HPDE6-E6E7 (cell line): Measurements from ENCODE around the gene WASF2.
A peak's percentile ranks its signal among the peaks of the same experiment; 100 is the strongest.
"Not testable (repeated sequence)": the region's sequence is repeated elsewhere in the genome, so short reads cannot be mapped to it uniquely, and the experiment has no call there.

ENCODE experiments used
- DNase-seq: peaks from one replicate; pipeline ENCODE4 v3.0.0; 2011; ENCODE audit warnings: missing footprints; ENCODE audit errors: extremely low spot score

Gene WASF2

DNA sequence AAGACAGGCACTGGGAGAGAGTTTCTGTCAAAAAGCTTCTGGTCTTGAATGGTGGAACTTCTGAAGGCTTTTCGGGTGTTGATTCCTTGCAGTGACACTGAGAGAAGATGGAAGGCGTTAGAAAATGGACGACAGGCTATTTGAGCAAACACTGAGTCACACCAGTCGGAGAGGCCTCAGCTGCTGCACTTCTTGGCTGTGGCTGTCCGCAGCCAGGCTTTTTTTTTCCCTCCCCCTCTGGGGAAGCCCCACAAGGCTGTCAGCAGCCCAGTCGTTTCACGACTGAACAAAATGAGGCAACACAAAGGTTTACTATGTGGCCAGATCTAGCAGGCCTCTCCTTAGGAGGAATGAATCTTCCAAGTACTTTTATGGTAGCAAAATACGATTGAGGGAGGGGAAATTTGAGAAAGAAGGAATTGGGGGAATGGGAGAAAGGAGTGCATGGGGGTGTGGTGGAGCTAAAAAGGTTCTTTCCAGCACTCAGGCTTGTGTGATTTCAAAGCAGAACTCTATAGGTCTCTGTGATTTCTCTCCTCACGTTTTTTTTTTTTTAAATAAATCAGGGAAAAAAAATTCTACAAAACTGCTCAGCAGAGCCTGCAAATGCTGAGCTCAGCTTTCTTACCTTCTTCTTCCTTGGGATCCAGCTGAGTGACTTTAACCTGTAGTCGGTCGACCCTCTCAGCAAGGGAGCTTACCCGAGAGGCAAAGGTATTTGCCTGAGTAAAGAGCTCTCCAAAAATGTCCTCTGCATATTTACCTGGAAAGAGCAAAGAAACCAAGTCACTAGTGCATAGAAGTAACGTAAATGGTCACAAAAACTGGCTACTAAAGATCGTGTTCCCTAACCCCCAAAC is 71.4 kb downstream of the WASF2 start:
- DNase-seq, result peak; percentile 64

GRCh38 chr1:27417713-27418112 is 72.3 kb downstream of the WASF2 start:
- no peak for DNase-seq

GRCh38 chr1:27416387-27417111 is 73.4 kb downstream of the WASF2 start:
- no peak for DNase-seq

- no peak for DNase-seq
These were observed 75.9 kb downstream of the WASF2 start for GRCh38 chr1:27414091-27414490.

- no peak for DNase-seq
These were observed 77.0 kb downstream of the WASF2 start for GRCh38 chr1:27413004-27413403.

DNA sequence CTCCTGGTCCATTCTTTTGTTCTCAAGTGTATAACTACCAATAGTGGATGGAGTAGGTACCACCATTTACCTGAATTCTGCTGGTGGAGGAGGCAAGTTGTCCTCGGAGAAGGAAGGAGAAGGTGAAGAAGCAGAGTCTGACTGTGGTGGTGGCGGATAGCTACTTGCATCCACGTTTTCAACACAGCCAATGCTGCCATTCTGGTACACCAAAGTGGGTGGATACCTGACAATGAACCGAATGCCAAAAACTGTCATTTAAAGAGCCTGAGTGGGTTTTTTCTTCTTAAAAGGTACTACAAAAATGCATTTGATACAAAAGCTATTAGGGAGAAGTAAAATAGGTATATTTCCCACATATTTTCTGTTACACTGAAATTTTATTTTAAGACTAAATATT is 77.5 kb downstream of the WASF2 start:
- no peak for DNase-seq

GRCh38 chr1:27410709-27411108 is 79.3 kb downstream of the WASF2 start:
- no peak for DNase-seq

DNA sequence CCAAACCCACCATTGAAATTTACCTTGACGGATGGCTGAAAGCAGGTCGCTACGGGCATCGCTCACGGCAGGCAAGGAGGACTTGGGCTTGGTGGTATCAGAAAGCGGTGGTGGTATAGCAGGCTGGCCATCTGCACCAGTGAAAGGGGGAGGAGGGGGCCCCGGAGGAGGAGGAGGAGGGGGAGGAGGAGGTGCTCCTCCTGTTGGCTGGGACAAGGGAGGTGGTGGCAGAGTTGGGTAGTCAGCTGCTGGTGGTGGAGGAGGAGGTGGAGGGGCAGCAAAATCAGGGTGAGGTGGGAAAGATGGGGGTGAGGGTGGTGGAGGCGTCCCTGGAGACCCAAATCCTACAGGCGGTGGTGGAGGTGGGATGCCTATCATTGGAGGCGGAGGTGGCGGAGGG is 80.3 kb downstream of the WASF2 start:
- DNase-seq, result no peak

DNA sequence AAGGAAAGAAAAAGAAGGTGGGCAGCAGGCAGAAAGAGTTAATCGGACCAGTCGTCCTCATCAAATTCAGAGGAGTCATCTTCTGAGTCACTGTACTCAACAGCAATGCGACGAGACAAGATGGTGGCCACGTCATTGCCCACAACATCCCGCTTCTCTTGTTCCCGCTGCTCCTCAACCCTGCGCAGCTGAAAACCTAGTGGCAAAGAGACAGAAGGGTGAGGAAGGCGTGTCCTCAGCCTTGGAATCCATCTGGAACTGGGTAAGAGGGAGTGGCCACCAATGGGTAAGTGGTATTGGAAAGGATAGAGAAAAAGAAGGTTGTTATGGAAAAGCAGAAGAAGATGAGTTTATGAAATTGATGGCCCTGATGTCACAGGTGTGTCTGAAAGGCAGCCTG is 81.8 kb downstream of the WASF2 start:
- DNase-seq, result no peak

- DNase-seq, result not testable (repeated sequence)
These were observed 83.2 kb downstream of the WASF2 start for GRCh38 chr1:27406791-27407190.

- no peak for DNase-seq
These were observed 83.6 kb downstream of the WASF2 start for GRCh38 chr1:27406362-27406680.

- DNase-seq, result not testable (repeated sequence)
These were observed 84.2 kb downstream of the WASF2 start for GRCh38 chr1:27405598-27406361.

DNA sequence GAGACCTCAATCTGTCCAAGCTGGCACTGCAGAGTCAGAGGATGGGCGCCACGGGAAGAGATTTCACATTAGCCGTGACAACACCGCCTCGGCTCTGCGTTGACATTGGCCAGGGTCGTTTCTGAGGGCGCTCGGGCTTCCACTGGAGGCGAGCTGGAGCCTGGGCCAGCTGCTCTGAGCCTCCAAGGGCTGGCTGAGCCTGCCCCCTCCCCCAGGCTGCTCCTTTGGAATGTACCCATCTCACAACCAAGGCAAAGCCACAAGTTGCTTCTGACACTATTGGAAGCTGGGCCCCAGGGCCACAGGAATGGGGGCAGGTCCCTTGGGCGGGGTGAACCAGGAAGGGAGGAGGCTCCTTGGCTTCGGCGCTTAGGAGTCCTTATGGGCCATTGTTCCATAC is 84.9 kb downstream of the WASF2 start:
- no peak for DNase-seq

DNA sequence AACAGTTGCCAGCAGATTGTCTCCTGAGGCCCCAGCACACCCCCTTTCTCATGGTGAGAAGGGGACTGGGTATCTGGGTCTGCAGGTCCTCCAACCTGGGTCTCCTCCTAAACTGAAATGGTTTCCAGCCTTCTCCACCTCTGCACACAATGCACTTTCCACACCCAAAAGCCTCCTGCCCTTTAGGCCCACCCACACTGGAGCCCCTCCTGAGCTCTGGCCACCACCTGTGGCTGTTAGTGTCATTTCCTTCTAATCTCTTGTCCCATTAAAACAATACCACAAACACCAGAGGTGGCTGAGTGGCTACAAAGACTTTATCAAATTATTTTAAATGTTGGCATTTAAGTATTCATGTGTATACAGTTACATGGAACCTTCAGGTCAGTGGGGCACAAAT is 86.0 kb downstream of the WASF2 start:
- no peak for DNase-seq

GRCh38 chr1:27403065-27403726 is 86.8 kb downstream of the WASF2 start:
- DNase-seq, result no peak

DNA sequence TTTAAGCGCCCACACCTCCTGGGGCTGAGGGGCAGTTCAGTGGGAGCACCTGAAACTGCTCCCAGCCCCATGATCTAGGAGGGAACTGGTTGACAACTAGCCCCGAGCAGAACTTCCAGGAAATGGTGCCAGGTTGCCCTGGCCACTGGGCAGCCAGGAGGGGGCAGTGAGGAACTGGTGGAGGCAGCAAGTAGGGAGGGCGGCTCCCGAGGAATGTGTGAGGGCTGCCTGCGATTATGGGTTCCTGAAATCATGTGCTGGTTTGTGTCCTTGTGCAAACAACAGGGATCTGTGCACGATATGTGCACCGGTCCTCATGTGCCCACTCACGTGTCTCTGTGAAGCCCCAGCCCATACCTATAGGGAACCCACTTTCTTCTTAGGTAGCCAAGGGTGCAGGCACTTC is 87.6 kb downstream of the WASF2 start:
- peak; percentile 60 for DNase-seq

DNA sequence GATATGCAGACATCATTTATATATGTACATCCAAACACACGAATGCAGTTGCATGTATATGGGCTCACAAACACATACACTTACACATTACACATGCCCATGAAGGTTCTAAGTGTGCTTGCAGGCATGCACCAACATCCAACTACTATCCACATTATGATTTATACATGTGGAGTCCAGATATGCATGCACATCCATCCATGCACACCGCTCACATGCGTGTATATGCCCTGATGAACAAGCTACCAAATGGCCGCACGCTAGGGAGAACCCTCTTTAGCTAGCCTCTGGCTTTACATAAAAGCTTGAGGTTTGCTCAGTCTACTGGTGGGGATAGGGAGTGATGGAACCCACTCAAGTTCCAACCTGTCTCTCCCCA is 89.0 kb downstream of the WASF2 start:
- no peak for DNase-seq

DNA sequence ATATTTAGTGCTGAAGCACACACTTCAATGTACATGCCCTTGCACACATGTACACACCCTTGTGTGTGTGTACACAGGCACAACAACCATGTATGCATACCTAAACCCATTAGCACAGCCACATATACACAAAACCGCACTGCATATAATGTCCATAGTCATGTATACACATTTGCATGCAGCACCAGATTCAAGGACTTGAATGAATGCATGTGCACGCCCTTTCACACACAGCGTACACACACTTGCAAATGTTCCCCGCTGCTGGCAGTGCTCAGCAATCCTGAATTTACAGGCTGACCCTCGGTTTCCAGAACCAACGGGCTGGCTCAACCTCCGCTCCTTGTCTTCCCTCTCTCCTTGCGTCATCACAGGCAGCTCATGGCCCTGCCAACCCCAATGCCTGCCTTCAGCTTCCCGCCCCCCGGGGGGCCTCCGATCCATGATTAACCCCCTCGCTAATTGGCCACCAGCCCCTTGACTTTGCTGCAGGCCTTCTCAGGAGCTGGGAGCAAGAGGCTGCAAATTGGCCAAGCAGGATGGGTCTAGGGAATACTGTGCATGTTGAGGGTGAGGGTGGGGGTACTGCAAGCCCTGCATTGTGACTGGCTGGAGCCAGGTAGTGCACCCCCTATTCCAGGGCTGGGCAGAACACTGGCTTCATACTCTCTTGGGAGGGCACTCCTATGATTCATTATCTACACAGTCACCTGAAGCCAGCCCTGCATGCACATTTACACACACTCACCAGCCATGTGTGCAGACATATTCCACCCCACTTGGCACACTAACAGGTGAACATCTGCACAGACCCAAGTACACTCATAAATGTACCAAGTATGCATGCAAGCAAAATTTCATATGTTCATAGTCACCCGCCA is 89.6 kb downstream of the WASF2 start:
- DNase-seq, result no peak

DNA sequence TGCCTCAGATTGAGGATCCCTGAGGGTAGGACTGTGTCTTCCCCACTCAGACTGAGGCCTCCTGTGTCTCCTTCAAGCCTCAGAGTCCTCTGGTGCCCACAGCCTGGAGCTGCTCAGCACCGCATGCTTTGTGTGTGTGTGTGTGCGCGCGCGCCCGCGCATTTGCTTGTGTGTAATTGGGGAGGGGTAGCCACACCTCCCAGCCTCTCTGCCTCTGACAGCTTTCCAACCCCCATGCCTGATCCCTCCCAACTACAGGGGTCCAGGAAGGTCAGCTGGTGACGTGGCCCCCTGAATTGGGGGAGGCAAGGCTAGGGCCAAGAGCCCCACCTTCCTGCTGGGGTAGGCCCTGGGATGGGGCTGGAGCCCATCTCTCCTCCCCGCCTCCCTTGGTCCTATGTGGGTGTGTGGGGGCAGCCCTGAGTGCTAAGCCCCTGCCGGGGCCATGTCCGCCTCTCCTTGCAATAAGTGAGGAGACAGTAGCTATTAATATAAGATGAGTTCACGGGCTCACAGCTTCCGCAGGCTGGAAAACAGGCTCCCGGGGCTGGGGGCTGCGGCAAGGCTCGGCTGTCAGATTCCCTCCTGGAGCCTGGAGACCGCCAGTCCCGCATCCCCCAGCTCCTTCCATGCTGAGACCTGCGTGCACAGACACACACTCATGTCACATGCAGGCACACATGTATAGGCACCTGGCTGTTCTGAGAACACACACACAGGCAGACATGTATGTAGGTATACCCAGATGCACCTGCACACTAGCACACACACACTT is 90.5 kb downstream of the WASF2 start:
- DNase-seq, result no peak

DNA sequence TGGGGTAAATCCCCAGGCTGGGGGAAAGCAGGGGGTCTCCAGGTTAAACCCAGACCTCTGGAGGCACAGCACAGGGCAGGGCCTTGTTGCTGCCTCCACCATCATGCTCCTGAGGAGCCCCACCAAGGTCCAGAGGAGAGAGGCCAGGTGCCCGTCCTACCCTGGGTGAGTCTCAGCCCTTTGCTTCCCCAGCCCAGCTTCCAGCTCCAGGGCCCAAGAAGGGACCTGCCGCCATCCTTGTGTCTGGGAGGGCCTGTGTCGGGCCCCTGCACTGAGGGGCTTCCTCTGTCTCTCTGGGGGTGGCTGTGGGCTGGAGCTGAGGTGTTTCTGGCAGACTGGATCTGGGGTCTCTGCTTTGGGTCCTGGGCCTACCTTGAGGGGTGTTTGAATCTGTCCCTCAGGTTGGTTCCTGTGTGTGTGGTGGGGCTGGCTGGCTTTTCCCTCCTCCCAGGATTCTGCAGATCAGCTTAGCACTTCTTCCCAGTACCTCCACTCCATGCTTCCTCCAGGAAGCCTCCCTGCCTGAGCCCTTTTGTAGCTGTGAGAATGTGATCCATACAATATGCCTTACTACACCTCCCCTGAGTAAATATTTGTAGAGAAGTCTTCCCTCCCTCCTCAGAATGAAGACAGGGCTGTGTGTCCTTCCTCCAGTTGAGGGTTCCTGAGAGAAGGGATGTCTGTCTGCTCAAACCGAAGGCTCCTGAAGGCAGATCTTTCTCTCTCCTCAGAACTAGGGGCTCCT is 91.4 kb downstream of the WASF2 start:
- DNase-seq, result no peak
